C4-2B (cell line): ENCODE results near the gene DENND4C.

Experiments used
- H3K27ac ChIP-seq: fragments of 450-650 bp; 2 replicates; pipeline ENCODE4 v1.5.1; 2017
- ZFX ChIP-seq: fragments of 450-650 bp; IDR thresholded peaks from 2 replicates; pipeline ENCODE4 v1.6.1; 2017
- TF ChIP-seq, protein P1 (sequence below): fragments of 450-650 bp; conservative IDR thresholded peaks from 2 replicates; pipeline ENCODE4 v1.5.1; 2017; ENCODE audit warnings: mild to moderate bottlenecking

The DENND4C gene

GRCh38 chr9:19230355-19231125, at the start of gene DENND4C:
DENND4C (plus strand) TSS chr9:19230693; CDS start chr9:19276175, 45,482 bp downstream.
- TF ChIP-seq, protein P1, sequence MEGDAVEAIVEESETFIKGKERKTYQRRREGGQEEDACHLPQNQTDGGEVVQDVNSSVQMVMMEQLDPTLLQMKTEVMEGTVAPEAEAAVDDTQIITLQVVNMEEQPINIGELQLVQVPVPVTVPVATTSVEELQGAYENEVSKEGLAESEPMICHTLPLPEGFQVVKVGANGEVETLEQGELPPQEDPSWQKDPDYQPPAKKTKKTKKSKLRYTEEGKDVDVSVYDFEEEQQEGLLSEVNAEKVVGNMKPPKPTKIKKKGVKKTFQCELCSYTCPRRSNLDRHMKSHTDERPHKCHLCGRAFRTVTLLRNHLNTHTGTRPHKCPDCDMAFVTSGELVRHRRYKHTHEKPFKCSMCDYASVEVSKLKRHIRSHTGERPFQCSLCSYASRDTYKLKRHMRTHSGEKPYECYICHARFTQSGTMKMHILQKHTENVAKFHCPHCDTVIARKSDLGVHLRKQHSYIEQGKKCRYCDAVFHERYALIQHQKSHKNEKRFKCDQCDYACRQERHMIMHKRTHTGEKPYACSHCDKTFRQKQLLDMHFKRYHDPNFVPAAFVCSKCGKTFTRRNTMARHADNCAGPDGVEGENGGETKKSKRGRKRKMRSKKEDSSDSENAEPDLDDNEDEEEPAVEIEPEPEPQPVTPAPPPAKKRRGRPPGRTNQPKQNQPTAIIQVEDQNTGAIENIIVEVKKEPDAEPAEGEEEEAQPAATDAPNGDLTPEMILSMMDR = no peak; the same call in 1 of the 2 replicates
- peak; percentile 93 for TF ChIP-seq ZFX

DNA sequence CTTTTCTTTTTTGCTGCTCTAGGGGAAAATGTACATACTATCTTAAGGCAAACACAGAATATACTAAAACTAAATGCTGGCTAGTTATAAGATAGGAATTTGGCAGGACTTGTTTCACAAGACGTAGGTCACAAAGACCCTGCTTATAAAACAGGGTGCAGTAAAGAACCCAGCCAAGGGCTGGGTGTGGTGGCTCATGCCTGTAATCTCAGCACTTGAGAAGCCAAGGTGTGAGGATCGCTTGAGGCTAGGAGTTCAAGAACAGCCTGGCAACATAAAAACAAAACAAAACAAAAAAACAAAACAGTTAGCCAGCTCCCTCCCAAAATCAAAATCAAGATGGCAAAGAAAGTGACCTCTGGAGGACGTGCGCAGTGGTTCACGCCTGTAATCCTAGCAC, 49.5 kb upstream of the DENND4C start:
- TF ChIP-seq, protein P1 = no peak
- TF ChIP-seq ZFX = no peak
- no peak overlapping the region for H3K27ac ChIP-seq

More at GRCh38 chr9:19230355-19231125, at the start of gene DENND4C:
- peak within 1 kb of the TSS; percentile 95 for H3K27ac ChIP-seq

GRCh38 chr9:19181561-19181960, 48.9 kb upstream of the DENND4C start:
- no peak overlapping the region for H3K27ac ChIP-seq
- no peak for TF ChIP-seq ZFX
- TF ChIP-seq, protein P1 = no peak

DNA sequence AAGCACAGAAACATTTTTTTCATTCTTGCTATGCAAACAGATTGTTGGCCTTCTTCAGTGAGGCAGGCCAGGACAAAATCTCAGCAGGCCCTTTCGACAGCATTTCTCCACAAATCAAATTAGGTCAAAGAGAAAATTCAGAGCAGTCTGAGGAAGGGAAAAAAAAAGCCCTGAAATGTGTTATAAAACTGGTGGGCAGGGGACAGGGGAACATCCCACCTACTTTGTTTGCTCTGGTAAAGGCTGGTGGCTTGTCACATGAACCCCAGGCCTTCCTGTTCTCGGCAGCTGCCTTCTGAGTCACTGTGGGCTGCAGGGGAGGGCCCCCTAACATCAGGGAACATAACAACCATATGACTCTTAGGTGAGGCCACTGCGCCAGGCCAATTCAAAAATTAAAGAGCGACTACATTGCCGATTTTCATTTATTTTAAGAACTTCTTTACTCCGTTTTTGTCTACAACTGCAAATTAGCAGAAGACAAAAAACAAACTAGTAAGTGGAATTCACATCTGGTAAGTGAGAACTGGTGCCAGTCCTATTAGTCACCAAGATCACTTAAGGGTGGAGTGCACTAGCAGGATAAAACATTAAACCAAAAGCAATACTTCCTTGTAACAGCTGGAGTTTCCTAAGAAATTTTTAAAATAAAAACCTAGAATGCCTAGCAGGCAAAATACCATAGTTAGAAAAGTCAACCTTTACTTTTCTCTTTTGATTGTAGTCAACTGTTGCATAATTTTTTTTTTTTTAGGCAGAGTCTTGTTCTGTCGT, 46.2 kb upstream of the DENND4C start:
- TF ChIP-seq, protein P1 = no peak
- TF ChIP-seq ZFX = no peak
- no peak overlapping the region for H3K27ac ChIP-seq

DNA sequence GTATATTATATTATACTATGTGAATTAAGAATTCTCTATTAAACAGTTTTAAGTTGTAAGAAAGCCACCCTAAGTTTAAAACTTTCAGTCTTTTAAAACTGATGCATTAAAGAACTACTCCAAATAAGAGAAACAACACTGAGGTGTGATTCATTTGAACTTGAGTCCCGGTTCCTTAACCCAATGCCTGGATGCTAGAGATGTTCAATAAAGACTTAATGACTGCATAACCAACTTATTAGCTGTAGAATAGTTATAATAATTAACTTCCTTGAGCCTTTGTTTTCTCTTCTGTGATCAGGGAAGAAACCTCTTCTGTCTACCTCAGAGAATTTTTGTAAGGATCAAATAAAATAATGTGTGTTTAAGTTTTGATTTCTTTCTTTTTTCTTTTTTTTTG, 45.3 kb upstream of the DENND4C start:
- TF ChIP-seq ZFX = no peak
- TF ChIP-seq, protein P1 = no peak
- no peak overlapping the region for H3K27ac ChIP-seq

GRCh38 chr9:19186232-19186631, 44.3 kb upstream of the DENND4C start:
- H3K27ac ChIP-seq = no peak overlapping the region
- TF ChIP-seq, protein P1 = no peak
- no peak for TF ChIP-seq ZFX

DNA sequence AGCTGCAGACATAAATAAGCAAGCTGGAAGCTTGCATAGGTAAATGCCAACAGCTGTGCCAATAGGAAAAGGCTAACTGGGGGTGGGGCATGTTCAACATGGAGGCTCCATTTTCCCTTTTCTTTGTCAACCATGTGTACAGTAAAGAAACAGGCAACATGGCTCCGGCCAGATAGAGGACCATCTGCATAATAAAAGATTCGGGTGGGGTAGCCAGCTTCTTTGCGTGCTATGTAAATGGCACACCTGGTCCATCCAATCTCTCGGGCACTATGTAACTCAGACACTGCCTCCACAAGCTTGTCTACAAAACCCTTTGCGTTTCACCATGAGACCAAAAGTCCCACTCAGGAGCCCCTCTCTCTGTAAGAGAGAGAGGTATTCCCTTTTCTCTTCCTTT, 41.7 kb upstream of the DENND4C start:
- no peak for TF ChIP-seq ZFX
- TF ChIP-seq, protein P1 = no peak
- no peak overlapping the region for H3K27ac ChIP-seq
